Left forelimb (tissue), 1 donor: ENCODE measurements around the gene GEN1.

ENCODE experiments used
- DNase-seq: peaks from one replicate; pipeline ENCODE4 v3.0.0-alpha.2; 2018; ENCODE audit warnings: low spot score

The GEN1 gene, protein sequence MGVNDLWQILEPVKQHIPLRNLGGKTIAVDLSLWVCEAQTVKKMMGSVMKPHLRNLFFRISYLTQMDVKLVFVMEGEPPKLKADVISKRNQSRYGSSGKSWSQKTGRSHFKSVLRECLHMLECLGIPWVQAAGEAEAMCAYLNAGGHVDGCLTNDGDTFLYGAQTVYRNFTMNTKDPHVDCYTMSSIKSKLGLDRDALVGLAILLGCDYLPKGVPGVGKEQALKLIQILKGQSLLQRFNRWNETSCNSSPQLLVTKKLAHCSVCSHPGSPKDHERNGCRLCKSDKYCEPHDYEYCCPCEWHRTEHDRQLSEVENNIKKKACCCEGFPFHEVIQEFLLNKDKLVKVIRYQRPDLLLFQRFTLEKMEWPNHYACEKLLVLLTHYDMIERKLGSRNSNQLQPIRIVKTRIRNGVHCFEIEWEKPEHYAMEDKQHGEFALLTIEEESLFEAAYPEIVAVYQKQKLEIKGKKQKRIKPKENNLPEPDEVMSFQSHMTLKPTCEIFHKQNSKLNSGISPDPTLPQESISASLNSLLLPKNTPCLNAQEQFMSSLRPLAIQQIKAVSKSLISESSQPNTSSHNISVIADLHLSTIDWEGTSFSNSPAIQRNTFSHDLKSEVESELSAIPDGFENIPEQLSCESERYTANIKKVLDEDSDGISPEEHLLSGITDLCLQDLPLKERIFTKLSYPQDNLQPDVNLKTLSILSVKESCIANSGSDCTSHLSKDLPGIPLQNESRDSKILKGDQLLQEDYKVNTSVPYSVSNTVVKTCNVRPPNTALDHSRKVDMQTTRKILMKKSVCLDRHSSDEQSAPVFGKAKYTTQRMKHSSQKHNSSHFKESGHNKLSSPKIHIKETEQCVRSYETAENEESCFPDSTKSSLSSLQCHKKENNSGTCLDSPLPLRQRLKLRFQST

DNA sequence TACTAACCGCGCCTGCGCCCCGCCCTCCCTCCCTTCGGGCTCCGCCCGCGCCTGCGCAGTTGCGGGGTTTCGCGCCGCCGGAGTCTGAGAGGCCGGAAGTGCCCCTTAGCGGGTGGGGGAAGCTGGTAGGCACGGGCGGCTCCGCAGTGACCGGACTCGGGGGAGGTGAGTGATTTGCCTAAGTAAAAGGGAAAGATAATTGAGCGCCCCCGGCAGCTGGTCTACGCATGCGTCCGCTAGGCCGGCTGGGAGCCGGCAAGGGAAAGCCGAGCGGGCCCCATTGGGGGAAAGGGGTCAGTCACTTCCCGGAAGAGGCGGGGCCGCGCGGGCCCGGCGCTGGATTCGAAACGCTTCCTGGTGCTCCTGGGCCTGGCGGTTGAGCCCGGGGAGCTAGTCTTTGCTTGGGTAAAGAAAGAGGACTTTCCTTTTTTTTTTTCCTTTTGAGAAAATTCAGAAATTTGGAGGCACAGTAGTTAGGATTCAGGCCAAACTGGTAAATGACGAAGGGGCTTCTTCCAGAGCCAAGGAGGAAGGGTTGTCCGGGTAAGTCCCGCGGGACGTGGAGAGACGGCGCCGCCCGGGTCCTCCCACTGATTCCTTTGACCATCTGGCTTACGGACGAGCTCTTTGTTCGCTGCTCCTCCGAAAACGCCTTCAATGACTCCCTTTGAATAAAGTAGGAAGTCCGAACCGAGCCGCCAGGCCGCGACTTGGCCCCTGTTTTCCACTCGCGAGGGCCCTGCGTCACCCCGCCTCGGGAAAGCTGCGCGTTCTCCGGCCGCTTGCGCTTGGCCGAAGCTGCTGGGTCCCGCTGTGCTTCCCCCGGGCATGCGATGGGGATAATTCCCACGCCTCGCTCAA lies at the start of gene GEN1, which contains the start of gene SMC6:
GEN1 (plus strand) TSS at position 336 of the 861 bp plus-strand sequence. CDS start 5,806 bp downstream, outside the sequence.
SMC6 (minus strand) TSS at position 8 of the 861 bp plus-strand sequence. CDS start 7,864 bp downstream, outside the sequence.
- peak; percentile 97 for DNase-seq

DNA sequence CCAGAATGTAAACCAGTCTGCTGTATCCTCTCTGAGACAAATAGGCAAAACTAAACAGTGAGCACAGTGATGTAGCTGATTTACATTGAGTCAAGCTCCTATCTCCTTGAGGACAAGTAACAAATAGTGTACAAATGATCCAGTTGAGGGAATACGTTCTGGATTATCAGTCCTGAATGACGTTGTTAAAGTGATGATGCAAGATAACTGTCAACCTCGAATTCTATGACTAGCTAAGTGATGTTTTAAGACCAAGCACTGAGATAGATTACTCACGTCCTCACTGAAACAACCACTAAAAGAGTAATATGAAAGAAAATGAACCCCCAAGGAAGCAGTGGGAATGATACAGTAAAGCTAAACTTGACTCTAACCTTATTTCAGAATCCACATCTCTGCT lies 47.1 kb upstream of the GEN1 start:
- DNase-seq = no peak

DNA sequence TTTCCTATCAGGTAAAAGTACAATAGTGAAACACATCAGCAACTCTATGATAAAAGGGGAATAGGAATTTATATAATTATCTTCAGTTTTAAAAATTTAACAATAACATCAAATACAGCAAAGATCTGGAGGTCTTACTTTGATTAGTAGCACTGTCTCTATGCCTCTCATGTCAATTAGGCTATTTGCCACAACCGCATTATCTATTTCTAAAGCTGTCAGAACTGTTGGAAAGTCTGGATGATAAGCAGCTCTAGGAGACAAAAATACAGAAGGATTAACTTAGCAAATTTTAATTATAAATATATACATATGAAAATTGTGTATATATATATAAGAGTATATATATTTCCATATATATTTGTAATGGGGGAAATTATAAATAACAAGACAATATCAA lies 45.4 kb upstream of the GEN1 start:
- no peak for DNase-seq

DNA sequence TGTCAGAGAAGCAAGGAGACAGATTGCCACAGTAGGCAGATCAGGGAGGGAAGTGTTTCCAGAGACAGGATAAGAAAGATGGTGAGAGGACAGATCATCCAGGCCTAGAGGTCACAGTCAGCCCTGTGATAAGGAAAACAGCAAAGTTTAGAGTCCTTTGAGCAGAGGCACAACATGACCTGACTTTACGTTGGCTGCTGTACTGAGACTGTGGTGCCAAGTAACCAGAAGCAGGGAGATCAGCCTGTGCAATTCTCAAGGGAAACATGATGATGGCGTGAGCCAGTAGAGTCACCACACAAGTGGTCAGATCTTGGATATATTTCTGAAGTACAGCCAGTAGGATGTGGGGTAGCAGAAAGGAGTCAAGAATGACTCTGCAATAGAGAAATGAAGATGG lies 44.0 kb upstream of the GEN1 start:
- no peak for DNase-seq

DNA sequence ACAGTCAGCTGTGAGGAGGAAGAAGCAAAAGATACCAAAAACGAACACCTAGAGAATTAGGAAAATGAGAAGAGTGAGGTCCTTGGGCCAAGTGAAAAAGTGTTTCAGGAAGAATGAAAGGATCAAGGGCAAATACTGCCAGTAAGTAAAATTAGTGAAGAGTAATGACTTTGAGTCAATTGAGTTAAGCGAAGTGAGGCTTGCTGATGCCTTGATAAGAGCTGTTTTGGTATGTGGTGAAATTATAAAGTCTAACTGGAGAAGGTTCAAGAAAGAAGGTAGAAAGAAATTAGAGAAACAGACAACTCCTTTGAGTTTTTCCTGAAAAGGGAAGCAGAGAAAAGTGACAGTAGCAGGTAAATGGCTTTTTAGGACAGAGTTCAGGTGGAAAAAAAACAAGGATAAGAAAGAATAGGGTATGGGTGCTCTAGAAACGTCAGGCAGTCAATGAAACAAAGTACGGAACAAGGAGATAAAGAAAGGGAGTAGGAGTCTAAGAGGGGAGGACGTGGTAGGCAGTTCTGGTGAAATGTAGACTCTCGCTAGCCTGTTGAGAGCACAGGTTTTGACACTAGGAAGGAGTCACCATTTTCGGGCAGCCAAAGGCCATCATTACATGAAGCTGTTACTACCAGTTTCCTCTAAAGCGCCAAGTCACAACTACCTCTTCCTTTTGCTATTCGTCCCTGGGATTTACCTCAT lies 43.2 kb upstream of the GEN1 start:
- no peak for DNase-seq

DNA sequence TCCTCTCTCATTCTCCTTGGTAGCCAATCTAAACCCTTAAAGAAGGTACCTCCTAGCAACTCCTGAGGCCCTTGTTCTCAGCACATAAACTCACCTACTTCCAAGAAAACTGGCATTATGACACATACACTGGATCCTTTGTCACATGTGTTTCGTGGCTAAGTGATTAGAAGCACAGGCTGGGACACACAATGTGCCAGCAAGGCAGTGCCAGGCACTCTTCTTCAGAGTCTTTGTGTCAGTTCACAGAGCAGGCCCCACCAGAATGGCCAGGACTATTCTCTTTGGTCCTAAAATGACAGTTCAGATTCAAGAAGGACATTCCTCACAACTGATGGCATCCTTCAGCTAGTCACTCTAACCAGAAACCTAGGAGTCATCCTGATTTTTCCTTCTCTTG lies 40.6 kb upstream of the GEN1 start:
- DNase-seq = no peak

DNA sequence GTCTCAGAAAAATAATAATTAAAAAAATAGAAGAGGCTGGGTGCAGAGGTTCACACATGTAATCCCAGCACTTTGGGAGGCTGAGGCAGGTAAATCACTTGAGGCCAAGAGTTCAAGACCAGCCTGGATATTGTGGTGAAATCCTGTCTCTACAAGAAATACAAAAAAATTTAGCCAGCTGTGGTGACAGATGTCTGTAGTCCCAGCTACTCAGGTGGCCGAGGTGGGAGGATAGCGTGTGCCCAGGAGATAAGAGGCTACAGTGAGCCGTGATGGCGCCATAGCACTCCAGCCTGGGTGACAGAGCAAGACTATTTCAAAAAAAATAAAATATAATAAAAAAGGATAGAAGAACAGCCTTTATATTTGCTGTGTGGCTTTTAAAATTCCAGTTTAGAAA lies 36.3 kb upstream of the GEN1 start:
- no peak for DNase-seq

DNA sequence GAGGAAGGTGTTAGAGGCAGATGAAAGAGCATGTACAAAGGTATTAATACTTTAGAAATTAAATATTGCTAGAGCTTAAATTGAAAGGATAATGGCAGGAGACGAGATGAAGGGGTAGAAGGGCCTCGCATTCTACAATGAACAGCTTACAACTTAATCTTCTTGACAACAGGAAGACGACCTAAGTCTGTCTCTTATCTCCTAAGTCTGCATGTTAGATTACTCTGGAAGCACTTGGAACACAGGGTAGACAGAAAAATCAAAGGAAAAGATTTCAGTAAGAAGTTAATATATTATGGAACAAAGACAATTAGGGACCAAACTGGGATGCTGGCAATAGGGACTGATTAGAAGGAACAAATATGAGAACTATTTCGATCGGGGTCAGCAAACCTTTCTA lies 35.2 kb upstream of the GEN1 start:
- DNase-seq = no peak

DNA sequence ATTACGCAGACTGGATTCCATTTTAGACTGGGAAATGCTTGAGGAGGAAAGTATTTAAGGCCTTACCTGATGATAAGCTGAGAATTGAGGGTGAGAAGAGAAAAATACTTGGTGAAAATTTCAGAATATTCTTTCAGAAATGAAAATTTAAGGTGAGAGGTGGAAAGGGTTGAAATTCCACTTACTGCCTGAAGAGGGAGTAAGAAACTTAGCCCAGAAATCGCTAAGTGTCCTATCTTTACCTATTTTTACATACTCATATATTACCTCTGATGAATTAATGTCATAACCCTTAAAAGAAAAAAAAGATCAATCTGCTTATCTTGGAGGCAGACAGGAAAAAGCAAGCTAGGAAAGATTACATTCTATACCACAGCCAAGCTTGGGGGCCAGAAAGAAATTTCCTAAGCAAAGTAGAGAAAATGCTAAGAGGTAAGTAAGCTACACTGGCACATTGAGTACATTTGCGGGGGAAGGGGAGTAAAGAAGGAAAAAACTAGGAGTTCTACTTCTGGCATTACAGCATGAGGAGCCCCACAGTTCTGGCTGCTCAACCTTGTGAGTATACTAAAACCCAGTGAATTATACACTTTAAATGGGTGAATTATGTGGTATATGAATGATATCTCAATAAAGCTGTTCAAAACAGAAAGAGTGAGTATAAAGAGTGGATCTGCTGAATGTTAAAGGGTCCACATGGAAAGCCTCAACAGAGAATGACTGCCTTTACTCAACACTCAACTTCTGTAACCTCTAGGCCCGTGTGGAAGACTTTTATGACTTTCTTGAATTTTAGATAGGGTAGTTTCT lies 34.2 kb upstream of the GEN1 start:
- no peak for DNase-seq

DNA sequence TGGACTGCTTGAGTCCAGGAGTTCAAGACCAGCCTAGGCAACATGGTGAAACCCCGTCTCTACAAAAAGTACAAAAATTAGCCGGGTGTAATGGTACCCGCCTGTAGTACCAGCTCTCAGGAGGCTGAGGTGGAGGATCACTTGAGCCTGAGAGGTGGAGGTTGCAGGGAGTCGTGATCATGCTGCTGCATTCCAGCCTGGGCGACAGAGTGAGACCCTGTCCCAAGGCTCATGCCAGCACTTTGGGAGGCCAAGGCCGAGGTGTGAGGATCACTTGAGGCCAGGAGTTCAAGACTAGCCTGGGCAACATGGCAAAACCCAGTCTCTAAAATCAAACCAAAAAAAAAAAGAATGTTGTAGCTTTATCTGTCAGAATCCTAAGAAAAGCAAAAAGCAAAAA lies 25.7 kb upstream of the GEN1 start:
- DNase-seq = no peak

DNA sequence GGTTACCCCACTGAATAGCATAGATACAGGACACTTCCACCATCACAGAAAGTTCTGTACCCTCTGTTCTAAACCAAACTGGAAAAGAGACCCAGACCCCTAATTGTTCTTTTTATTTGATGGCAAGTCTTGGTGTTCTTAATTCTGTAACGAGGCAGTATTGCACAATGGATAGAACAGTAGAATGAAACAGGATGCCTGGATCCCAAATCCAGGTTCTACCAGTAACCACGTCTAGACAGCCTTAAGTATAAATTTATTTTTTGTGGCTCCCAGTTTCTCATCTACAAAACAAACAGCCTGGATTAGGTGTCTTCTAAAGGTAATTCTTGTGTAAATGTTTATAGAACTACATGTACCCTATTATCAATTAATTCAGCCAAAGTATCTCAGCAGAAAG lies 24.1 kb upstream of the GEN1 start:
- DNase-seq = no peak

DNA sequence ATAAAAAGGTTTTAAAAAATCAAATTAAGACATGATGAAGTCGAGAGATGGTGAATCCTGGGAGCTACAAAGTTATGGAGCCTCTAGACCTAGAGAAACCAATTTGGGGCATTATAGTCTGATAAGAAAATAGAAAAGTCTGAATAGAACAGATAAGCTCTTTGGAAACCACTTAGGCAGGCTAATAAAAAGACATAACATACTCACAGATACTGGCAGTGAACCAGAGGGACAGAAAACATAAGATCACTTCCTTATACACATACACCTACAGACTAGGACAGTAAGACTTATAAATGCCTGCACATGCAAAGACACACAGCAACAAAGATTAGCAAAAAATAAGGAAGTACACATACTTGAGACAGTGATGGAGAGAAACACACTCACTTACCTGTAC lies 20.3 kb upstream of the GEN1 start:
- no peak for DNase-seq

DNA sequence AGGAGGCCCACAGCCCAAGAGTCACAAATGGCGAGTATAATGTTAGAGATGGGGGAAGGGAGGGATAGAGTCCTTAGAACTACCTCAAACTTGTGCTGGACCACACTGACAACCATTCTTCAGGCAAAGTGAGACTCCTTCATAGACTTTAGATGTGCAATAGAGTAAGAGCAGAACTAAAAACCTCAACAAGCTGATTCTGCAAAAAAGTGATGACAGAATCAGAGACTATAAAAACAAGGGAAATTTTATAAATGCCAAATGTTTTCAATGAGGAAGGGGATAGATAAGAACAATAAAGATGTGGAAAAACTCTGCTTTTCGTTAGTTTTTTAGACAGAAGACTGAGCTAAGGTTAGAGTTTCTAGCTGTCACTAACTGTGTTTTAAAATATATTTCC lies 18.1 kb upstream of the GEN1 start:
- DNase-seq = no peak

DNA sequence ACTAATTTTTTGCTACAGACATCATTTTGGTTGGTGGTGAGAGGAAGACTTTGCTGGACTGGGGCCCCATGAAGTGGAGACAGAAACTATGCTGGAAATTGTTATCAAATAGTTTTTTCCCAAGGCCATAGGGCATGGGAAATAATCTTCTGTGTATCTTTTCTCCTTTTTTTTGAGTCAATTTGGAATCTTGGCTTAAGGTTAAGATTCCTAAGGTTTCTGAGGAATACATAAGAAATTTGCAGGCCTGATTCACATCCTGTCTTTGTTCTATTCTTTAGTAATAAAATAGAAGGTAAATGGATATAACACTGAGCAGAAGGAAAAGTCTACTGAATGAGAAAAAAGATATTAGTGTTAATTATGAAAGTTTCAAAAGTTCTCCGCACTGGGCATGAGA lies 16.9 kb upstream of the GEN1 start:
- DNase-seq = no peak

DNA sequence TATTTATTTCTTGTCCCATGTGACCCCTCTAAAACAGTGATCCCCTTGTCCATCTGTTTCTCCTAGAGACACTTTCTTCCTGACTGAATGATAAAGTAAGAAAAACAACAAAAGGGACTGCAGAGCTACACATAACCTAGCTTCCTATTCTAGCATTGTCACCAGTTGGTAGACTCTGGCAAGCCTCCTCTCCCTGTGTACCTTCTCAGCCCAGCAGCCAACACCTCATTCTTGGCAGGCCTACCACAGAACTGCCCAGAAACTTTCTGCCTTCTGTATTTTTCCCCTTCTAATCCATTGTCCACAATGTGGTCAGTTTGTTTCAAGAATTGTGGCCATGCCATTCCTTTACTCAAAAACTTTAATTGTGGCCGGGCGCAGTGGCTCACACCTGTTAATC lies 13.7 kb upstream of the GEN1 start:
- DNase-seq = no peak

DNA sequence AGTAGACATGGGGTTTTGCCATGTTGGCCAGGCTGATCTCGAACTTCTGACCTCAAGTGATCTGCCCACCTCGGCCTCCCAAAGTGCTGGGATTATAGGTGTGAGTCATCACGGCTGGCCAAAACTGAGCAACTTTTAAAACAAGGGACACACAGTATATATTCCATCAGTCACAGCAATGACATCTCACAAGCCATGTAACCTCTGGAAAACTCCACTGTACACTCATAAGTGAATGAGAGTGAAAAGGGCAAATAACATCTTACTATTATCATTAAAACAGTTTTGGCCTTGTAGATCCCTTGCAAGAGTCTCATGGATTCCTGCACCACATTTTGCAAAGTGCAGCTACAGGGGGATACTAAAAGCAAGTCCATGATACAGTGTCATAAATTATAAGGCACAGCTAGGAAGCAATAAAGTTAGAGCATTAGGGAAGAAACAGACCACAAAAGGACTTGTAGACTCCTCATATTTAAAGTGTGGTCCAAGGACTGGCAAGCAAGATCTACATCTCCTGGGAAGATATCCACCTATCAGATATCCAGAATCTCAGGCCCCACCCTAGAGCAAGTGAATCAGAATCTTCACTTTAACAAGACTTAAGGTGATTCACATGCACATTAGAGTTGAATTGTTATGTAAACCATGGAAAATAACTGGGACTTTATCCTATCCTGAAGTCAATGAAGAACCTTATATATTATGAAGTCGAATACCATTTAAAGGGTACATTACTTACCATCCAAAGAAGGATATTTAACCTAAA lies 6.1 kb upstream of the GEN1 start:
- DNase-seq = no peak

DNA sequence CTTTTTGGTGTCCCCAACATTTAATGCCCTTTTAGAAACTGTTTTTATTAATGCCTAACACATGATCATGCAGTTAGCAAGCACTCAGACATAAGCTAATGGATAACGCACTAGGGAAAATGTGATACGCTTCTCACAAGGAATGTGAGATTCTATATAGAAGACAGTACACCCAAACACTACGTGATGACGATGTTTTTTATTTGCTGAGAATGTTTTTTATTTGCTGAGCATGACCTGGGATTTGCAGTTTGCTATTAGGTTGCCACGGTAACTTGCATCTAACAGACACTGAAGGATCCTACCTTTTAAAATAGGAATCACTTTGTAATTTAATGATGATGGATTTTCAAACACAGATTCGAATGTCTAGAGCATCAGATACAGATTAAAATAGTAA lies 5.2 kb upstream of the GEN1 start:
- no peak for DNase-seq

DNA sequence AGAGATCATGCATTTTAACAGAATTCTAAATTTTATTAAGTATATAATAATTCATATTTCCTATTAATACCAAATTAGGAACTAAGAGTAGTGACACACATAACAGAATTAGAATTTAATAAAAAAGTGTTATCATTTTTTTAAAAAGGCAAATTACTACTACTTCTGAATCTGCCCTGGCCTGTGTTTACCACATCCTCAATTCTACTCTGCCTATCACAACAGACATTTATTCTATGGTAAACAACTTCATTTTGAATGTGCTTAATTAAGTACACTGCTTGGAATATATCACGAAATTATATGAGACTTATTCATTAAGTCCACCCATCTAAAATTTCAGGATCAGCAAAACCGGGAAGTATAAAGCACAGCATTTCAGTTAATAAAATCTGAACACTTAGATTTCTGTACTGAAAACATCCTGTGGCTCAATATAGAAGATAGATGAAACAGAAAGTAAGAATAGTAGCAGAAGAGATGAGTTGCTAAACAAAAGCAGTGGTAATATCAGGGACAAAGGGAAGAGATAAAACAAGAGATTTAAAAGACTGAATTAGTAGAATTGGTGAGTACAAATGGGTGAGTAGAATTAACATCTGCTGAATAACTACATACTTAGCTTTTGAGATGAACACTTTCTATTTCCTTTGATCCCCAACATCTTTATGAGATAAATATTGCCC lies 4.0 kb upstream of the GEN1 start:
- no peak for DNase-seq

DNA sequence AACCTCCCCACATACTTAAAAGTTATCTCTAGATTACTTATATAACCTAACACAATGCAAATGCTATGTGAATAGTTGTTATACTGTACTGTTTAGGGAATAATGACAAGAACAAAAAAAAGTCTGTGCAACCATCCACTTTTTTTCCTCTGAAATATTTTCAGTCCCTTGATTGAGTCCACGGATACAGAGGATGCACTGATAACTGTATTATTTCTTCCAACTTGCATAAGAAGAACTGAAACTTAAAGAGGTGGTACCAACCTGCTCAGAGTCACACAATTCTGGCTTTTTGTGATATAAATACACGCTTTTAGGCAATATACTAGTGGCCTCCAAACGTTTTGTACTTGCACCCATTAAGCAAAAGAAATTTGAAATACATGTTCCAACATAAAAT lies 1.7 kb upstream of the GEN1 start:
- no peak for DNase-seq
